GM19452 (cell line): ENCODE data around the gene FAM81B.
"Not testable (repeated sequence)": the region's sequence is repeated elsewhere in the genome, so short reads cannot be mapped to it uniquely, and the experiment has no call there.

Experiments
- ATAC-seq: cut with Tn5 transposase; IDR thresholded peaks from one replicate; pipeline ENCODE4 v1.9.1; 2021; ENCODE audit not compliant: unreplicated experiment

FAM81B gene, protein sequence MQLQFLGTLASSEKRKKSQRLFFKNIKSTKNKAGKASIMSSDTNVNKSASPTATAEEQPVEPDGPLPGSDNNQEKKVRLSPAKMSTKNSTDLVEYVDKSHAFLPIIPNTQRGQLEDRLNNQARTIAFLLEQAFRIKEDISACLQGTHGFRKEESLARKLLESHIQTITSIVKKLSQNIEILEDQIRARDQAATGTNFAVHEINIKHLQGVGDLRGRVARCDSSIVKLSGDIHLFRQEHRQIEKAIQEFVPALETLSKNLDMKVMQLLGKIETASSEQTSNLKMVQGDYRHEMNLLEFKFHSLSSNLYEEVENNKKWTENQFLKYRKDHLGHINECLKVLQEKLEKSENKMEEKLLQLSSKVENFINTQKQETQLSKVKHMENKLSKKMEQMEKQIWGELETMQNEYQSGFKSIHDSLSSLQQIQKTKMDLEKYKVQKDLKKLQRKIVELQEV

DNA sequence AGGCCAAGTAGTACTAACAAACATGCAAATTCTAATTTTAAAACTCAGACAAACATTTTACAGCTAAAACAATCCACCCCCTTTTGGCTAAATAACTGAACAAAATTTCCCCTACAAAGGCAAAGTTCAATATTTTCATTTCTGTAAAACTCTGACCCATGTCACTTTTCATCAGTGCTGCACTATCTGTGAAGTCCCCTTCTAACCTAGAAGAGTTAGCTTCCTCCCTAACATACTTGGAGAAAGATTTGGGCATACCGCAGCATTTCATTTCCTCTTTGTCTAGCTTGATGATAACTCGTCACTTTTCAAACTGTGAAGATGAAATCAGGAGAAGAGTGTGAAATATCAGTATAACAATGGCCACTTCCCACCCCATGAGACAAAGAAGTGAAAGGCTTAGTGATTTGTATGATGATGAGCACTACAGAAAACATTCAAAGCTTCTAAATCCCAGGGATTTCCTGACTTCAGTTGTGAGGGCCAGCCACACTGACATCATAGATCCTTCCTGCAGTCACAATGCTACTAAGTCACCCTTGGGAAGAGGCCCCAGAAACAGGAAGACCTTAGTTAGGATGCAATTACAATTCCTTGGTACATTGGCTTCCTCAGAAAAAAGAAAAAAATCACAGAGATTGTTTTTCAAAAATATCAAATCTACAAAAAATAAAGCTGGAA, at the start of gene FAM81B:
Gene FAM81B, plus strand, starts transcription at position 555 of the 681 bp plus-strand sequence. Its CDS starts 24 bp downstream, at position 579.
- ATAC-seq = no peak

DNA sequence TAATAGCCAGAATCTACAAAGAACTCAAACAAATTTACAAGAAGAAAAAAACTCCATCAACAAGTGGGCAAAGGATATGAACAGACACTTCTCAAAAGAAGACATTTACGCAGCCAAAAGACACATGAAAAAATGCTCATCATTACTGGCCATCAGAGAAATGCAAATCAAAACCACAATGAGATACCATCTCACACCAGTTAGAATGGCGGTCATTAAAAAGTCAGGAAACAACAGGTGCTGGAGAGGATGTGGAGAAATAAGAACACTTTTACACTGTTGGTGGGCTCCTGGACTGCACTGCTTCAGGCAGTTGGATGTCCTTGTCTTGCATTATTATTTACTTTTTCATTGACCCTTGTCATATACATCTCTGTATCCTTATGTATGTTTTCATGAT, 49.7 kb upstream of the FAM81B start:
- not testable (repeated sequence) for ATAC-seq

DNA sequence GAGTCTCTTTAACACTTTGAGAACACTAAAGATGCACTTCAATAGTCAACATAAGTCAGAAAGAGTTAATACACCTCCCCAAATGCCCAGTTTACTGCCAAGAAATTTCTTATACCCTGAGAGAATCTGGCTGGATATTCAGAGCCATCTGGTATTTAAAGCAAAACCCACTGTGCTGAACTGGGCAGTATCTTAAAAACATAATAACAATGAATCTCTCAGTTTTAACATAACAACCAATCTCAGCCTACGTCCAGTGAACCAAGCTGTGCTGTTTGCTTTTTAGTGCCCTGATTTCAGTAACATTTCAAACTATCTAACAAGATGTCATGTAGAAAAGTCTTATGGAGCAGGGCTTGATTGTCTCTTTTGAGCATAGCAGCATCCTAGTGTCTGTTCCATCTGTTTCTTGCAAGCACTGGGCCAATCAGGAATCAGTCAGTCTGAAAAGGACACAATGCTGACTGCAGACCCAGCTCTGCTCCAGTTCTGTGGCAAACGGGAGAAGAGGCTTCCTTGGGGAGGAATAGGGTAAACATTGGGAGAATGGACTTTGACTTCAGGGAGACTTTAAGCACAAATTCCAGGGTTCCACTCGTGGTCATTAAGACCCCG, 43.6 kb upstream of the FAM81B start:
- ATAC-seq = no peak

DNA sequence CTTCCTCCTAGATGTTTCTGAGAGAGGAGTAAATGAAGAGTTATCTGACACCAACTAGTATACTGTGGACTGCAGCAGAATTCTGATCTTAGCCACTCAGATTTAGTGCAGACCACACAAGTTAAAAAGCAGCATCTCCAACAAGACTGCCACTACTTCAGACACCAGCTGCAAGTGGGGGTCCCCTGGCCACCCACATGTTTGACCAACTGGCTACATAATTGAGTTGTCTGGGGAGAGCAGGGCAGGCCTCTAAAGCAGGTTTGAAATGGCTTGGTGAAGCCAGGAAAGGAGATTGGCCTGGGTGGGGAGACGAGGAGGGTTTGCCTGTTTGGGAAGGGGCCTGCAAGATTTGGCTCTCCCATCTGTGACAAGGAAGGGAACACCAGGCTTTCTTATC, 40.5 kb upstream of the FAM81B start:
- no peak for ATAC-seq

DNA sequence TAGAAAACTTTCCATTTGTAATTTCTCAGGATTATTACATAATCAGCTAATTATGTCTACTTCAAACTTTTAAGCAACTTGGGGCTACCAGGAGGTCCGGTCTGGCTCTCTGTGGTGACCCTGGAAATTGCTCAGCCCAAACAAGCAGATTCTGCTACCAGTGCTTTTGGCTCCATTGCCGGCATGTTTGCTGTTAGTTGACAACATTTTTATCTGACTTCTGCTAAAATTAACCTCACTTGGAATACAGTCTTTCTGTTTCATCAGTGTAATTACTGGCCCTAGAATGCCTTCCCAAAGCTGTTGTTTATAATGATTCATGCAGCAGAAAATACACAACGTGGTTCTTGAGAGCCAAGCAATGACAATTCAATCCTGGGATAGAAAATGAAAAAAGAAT, 38.5 kb upstream of the FAM81B start:
- ATAC-seq = no peak

DNA sequence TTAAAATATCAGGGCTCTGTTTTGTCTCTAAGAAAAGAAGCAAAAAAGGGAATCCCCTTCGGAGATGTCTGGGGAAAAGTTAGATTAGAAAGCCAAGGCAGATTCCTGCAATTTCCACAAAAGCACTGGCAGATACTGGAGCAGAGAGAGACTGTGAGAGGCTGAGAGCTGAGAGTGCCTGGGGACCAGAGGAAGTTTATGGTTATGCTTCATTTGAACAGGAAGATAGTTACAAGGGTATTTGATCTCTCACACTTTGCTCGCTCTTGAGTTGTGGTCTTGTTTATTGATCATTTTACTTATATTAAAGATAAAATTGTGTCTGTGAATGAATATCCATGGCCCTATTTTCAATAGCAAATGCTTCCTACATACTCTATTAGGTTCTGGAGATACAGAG, 32.8 kb upstream of the FAM81B start:
- no peak for ATAC-seq

DNA sequence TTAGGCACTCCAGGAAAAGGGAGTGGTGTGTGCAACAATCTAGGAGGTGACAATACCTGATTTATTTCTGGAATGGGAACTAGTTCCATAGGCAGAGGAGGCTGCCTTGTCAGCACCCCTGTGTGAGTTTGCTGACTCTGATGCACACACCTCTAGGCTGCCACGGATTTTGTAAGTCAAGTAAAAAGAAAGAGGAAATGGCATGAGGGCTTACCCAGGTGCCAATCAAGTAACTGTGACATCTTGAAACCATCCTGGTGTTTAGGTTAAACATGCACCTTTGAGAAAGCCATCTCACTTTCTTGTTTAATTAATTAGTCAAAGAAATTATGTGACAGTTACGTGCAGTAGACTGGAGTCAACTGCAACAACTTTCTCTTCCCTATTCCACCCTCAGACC, 32.3 kb upstream of the FAM81B start:
- no peak for ATAC-seq

DNA sequence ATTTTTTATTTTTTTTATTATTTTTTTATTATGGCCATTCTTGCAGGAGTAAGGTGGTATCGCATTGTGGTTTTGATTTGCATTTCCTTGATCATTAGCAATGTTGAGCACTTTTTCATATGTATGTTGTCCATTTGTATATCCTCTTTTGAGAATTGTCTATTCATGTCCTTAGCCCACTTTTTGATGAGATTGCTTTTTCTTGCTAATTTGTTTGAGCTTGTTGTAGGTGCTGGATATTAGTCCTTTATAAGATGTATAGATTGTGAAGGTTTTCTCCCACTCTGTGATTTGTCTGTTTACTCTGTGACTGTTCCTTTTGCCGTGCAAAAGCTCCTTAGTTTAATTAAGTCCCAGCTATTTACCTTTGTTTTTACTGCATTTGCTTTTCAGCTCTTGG, 30.5 kb upstream of the FAM81B start:
- ATAC-seq = not testable (repeated sequence)

DNA sequence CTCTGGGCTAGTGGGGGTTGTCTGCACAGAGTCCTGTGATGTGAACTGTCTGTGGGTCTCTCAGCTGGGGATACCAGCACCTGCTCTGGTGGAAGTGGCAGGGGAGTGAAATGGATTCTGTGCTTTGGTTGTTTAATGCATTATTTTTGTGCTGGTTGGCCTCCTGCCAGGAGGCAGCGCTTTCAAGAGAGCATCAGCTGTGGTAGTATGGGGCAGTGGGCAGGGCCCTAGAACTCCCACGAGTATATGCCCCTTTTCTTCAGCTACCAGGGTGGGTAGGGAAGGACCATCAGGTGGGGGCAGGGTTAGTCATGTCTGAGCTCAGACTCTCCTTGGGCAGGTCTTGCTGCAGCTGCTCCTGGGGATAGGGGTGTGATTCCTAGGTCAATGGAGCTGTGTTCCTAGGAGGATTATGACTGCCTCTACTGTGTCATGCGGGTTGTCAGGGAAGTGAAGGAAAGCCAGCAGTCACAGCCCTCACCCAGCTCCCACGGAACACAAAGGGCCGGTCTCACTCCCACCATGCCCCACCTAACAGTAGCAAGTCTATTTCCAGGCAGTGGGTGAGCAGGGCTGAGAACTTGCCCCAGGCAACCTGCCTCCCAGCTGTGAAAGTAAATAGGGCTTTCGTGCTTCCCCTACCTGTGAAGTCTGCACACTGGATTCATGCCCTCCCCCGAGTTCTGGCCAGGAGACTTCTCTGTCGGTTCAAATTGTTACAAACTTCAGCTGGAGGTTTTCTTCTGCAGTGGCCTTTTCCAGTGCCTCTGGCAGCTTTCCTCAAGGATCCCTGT, 25.7 kb upstream of the FAM81B start:
- no peak for ATAC-seq

DNA sequence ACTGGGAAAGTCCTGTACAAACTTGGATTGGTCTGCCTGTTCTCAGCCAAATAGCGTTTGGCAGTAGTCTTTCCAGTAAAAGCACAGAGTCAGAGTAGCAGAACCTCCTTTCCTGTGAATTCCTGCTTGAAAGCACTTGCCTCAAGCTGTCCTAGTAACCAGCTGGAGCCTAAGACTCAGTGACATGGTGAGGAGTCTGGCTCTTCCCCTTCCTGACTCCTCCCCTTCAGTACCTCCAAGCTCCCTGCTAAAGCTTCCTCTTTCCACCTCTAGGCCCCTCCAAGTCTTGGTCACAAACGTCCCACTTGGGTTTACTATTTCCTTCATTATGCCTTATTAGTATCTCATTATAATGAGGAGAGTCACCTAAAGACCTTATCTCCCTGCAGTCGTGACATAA, 21.4 kb upstream of the FAM81B start:
- no peak for ATAC-seq

DNA sequence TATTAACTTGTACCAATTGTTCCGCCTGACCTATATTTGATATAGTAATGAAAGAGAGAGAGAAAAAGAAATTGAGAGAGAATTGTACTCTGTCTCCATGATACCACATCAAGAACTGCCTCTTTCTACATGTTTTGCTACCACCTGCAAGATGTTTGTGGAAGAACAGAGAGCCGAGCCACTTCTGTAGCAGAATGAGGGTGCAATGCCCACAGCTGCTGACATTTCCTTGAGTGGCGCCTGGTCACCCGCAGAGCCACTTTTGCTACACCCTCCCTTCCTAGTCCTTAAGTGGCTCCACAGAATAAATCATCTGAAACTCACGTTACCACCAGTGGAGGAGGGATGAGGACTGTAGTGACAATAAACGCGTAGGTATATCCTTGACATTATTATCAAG, 17.1 kb upstream of the FAM81B start:
- no peak for ATAC-seq

DNA sequence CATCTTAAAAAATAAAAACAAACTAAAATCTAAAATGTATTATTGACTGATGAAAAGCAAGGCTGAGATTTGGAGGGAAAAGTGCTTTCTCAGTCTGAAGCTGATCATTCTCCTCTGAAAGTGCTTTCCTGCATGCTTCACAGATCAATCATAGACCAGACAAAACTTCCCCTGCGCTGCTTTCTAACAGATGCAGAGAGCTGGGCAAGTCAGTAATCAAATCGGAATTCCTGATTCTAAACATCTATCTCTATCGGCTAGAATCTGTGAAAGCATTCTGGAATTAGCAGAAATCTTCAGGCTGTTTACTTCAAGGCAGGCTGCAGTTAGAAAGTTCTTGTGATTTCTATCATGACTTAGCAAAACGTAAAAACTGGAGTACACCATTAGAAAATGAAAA, 15.6 kb upstream of the FAM81B start:
- ATAC-seq = no peak

DNA sequence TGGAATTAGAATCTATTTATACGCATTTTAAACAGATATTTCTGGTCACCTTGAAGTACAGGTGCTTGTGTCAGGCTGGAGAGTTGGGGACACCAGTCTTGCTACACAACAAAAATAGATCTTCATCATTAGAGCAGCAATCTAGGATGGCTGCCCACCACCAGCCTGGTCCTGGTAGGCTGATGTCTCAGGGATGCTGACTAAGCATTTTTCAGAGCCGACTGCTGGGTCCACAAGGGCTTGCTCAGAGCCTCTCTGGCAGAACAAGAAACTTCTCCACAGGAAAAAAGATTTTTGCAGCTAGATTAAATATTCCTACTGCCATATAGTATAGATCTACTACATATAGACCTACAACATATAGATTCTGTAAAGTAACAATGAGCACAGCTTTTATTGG, 12.0 kb upstream of the FAM81B start:
- no peak for ATAC-seq

DNA sequence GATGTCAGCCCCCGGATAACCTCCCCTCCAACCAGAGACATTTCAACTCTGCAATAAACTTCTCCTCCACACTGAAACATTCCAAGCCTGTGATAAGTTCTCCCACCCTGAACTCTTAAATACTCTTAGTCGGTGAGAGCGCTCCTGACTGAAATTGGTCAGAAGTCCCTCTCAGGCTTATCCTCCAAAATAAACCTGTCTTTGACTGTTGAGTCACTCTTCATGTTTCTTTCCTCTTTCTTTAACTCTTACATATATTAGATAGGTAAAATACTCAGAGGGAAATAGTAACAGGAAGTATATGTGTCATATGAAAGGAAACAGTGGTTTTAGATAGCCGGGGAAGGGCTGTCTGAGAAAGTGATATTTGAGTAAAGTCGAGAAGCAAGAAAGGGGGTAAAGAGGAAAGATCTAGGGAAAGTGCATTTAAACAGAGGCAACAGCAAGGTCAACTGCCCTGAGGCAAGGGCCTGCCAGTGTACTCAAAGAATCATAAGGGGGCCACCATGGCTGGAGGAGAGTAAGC, 11.0 kb upstream of the FAM81B start:
- no peak for ATAC-seq

DNA sequence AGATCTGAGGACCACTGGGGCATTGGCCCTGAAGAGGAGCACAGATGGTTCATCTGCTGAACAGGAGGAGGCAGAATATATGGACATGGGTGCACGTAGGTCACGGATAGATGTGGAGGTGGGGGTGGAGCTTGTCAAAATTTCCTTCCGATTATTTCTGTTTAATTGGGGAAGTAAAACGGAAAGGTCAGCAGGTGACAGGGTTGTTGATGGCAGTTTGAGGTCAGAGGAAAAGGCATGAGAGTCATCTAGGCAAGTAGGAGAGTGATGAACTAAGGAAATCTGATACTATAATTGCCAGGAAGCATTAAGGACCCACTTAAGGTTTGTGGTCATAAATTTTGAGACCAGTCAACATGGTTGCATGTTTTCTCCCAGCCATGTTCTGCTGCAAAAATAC, 8.4 kb upstream of the FAM81B start:
- no peak for ATAC-seq

DNA sequence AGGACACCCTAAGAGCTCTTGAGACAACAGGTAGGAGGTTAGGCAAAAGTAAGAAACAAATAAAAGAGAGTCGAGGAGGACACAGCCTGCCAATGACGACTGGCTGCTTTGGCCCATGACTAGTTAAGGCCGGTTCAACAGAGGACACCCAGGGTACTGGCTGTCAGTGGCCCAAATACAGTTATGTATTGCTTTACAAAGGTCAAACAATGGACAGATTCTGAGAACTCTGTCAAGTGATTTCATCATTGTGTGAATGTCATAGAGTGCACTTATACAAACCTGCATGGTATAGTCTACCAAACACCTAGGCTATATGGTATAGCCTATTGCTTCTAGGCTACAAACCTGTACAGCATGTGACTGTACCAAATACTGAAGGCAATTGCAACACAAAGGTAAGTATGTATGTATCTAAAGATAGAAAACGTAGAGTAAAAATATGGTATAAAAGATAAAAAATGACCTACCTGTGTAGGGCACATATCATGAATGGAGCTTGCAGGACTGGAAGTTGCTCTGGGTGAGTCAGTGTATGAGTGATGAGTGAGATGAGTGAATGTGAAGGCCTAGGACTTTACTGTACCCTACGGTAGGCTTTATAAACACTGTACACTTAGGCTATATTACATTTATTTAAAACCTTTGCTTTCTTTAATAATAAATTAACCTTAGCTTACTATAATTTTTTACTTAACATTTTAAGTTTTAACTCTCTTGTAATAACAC, 6.5 kb upstream of the FAM81B start:
- ATAC-seq = no peak

DNA sequence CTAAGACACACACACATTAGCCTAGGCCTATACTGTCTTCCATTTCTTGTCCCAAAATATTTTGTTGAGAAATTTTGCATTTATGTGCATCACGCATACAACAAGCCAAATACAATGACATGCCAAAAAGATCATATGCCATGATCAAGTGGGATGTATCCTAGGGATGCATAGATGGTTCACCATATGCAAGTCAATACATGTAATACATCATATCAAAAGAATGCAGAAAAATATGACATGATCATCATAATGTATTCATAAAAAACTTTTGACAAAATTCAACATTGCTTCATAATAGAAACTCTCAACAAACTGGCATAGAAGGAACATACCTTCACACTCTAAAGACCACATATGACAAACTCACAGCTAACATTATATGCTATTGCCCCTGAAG, 5.8 kb upstream of the FAM81B start:
- no peak for ATAC-seq

DNA sequence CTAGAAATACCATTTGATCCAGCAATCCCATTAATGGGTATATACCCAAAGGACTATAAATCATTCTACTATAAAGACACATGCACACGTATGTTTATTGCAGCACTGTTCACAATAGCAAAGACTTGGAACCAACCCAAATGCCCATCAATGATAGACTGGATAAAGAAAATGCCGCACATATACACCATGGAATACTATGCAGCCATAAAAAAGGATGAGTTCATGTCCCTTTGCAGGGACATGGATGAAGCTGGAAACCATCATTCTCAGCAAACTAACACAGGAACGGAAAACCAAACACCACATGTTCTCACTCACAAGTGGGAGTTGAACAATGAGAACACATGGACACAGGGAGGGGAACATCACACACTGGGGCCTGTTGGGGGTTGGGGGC, 799 bp downstream of the FAM81B start:
- not testable (repeated sequence) for ATAC-seq

DNA sequence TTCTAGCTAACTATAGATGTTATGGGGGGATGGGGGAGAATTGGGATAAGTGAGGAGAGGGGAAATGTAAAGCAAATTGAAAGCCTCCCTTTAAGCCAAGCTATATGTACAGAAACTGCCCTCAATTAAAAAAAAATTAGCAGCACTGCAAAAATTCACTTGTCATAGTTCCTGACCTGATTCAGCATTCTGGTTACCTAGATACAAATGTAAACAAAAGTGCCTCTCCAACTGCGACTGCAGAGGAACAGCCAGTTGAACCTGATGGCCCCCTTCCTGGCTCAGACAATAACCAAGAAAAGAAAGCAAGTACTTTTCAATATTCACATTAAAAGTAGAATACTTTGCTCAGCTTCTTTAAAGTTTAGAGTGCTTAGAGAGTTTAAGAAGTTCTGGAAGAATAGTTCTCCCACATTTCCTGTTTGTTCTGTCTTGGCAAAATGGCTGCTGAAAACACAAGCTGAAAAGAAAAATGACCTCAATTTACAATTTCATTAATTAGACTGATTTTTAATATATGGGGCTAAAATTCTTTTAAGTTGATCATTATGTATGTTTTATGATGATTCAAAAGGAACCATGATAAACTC, 1.5 kb downstream of the FAM81B start:
- no peak for ATAC-seq

DNA sequence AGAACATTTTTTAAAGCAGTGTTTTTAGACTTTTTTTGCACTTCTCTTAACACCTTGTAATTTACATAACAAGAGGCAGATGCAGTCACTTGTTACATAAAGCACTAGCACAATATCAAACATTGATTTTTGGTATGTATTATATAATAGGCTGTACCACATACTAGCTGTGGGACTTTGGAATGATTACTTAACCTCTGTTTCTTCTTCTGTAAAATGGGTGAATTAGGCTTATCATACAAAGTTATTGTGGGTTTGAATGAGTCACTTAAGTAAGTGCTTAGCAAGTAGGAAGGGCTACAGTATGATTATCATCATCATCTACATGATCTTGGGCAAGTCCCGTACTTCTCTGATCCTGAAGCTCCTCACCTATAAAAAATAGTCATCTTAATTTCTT, 2.1 kb downstream of the FAM81B start:
- no peak for ATAC-seq
